ENCODE results near the gene WDR88.
A peak's percentile ranks its signal among the peaks of the same experiment; 100 is the strongest.
"Not testable (repeated sequence)": the region's sequence is repeated elsewhere in the genome, so short reads cannot be mapped to it uniquely, and the experiment has no call there.

WDR88 gene

DNA sequence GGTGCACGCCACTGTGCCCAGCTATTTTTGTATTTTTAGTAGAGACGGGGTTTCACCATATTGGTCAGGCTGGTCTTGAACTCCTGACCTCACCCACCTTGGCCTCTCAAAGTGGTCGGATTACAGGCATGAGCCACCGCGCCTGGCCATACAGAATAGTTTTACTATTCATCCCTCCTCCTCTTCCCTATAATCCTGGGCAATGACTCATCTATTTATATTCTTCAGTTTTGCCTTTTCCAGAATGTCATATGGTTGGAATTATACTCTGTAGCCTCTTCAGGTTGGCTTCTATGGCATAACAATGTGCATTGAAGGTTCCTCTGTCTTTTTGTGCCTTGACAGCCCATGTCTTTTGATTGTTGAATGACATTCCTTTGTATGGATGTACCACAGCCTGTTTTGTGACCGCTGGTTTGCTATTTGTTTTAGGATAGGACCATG is 40.0 kb downstream of the WDR88 start:
- no peak for DNase-seq

DNA sequence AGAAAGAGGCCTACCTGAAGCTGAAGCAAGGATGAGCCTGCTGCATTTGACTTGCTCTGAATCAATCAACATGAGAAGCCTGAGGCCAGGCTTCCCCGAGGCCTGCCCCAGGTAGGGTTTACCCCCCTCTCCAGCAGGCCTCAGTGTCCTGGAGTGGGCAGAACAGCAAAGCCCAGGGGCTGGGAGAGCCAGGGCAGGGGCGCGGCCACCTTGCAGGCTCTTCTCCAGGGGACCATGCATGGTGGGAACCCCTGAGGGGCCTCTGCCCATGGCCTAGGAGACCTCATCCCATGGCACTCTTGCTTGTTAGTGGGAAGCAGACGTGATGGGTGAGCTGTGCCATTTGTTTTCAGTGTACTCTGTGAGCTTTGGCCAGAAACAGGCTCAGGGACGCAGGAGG is 42.3 kb downstream of the WDR88 start:
- DNase-seq: no peak

DNA sequence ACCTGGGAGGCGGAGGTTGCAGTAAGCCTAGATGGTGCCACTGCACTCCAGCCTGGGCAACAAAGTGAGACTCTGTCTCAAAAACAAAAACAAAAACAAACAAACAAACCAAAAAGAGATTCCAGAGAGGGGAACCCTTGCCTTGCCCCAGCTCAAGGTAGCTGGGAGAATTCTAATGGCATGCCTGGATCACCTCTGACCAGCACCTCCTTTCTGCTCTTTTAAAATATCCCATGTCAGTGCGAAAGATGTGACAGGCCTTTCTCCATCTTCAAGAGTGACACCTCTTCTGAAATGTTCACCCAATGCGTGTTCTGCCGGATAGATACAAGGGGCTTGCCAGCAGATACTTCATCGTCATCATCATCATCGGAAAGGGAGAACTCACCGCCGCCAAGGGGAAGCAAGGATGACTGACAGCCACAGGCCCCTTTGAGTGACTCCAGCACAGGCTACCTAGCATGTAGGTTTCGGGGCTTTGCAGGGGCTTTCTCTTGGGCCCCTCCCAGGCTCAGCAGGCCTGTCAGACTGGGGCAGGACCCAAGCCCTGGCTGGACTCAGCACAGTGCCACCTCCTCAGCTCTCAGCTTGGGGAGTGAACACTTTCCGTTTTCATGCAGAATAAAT is 43.4 kb downstream of the WDR88 start:
- no peak for DNase-seq

DNA sequence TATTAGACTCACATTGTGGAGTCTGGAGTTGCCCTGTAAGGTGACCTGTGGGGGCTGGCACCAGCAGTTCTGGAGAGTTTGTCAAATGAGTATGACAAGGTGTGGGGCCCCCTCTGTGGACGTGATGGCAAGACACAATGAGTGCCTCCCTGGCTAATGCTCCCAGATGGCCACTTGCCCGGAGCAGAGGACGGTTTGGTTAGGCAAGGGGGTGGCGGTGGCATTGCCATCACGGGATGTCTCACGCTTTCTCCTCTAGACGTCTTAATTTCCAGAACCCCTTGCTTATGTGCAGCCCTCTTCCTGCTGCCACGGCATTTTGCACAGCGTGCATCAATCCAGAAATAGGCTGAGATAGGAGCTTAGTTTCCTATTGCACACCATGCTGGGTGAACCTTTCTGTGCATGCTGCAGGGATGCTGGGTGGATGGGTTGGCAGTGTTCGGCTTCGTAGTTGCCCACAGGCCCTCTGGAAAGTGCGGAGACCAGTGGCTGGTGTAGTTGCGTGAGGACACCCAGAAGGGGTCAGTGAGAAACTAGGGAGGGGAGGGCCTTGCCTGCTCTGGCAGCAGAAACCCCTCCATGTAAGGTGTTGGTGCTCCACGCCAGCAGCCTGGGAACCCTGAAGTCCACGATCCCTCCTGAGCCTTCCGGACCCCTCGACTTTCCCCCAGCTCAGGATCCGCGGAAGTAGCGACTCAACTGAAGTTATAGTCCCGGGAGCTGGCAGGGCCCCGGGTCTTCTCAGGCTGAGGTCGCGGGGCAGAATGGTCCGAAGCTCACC is 44.2 kb downstream of the WDR88 start:
- DNase-seq: peak in 1 of 3 donors; percentile 27

DNA sequence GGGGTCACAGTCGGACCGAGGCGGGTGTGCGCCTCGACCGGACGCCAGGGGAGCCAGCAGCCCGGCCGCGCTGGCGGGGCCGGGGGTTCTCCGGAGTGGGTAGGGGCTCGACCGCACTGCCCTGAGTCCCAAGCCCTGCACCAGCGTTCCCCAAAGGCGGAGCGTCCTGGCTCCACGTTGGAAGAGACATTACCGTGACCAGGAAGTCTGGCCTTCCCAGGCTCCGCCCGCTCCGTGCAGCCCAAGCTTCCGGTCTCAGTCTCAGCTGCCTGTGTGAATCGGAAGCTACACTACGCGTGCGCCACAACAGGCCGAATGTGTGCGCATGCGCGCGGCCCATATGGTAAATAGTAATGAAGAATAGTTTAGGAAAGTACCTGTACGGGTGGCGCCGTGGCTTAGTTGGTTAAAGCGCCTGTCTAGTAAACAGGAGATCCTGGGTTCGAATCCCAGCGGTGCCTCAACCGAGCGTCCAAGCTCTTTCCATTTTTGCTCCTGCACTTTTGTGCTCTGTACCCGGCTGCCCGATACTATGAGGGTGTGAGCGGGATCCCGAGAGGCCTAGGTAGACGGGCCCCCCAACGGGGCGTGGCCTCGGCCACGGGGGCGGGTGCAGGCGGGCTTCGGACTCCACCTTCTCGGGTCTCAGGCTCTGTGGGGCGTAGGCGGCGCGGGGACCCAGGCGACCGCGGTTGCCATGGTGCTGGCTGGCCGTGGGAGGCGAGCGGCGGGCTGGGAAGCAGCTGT is 44.9 kb downstream of the WDR88 start:
- peak; percentile 98 for DNase-seq

DNA sequence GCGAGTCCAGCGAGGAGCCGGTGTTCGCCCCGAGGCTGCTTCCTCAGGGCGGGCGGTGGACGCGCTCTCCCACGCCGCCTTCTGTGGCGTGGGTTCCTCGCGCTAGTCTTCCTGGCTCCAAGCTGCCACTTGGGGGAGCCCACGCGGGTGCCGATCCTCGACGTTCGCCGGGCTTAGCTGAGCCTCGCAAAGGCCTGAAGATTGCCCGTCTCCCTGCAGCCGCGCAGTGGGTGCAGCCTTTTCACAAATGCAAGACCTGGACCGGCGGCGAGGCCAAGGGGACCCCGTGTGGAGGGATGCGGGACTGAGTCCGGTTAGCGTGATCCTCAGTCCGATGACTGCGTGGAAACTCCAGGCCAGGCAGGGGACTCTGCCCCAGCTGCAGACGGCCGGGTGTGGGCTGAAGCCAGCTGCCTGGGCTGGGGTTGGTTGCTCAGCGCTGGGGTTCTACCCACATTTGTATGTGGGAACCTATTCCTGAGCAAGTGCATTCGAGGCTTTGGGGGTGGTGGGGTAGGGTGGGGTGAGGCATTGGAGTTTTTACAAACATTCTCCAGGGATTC is 45.6 kb downstream of the WDR88 start:
- peak; percentile 95 to 98 (median 97) for DNase-seq

DNA sequence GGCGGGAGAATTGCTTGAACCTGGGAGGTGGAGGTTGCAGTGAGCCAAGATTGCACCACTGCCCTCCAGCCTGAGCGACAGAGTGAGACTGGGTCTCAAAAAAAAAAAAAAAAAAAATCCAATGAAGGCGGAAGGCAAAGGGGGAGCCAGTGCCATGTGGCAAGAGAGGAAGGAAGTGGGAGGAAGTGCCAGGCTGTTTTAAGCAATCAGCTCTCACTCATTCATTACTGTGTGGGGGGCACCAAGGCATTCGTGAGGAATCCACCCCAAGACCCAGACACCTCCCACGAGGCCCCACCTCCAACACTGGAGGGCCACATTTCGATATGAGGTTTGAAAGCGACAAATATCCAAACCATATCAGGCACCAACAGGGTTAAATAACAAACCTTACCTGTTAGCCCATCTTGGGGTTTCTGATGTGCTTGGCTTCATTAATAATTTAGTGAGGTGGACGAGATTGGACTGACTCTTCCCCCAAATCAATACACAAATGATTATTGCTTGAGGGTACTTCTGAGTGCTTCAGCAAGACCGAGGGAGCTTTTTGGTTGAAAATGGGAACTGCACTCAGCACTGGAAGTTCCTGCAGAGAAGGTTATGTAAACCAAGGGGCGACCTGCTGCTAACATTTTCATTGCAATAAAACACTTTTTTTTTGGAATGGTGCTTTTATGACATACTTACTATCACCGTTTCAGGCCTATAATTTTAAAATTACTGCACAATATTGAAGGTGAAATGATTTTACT is 54.7 kb downstream of the WDR88 start:
- peak; percentile 67 to 72 (median 68) for DNase-seq

DNA sequence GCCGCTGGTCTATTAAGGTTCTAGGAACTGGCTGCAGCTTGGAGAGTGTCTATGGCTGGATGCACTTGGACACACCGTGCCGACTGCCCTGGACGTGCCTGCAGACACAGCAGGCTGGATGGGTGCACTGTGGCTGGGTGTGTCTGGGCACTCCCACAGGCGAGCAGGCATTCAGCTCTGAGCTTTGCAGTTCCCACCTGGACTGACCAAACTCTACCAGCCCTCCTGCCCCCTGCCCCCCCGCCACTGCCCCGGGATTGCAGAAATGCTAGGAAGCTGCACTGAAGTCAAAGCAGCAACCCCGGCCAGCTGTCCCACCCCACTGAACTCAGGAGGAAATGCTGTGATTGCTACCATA is 55.2 kb downstream of the WDR88 start:
- DNase-seq: no peak

DNA sequence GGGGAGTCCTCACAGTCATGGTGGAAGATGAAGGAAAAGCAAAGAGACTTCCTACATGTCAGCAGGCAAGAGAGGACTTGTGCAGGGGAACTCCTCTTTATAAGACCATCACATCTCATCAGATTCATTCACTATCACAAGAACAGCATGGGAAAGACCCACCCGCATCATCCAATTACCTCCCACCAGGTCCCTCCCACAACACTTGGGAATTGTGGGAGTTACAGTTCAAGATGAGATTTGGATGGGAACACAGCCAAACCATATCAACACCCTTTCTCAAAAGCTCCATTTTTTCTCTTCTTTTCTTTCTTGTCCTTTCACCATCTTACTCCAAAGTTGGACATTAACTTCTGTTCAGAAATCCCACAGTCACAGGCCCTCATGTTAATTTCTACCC is 57.5 kb downstream of the WDR88 start:
- DNase-seq: no peak

DNA sequence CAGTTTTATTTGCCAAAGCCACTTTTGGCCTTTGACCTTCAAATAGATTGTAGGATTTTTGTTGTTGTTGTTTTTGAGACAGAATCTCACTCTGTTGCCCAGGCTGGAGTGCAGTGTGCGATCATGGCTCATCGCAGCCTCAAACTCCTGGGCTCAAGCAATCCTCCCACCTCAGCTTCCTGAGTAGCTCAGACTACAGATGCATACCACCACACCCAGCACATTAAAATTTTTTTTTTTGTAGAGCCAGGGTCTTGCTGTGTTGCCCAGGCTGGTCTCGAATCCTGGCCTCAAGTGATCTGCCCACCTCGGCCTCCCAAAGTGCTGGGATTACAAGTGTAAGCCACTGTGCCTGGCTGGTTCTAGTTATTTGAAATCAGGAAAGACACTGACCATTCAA is 59.2 kb downstream of the WDR88 start:
- DNase-seq: not testable (repeated sequence)

DNA sequence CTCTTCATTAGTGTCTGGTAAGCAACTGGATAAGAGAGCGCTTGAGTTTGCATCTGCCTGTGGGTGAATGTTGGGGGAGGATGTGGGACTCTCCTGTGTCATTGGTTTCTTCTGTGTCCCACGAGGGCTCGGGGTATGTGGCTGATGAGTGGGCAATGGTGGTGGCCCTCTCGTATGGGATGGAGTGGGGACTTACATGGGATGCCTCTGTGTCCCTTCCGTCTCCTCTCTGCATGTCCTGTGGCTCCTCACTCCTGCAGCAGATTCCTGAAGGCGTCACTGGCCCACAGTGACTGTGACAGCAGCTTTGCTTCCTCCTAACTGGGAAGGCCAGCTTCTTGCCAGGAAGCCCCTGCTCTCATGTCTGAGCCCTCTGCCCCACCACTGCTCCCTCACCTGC is 59.6 kb downstream of the WDR88 start:
- no peak for DNase-seq

DNA sequence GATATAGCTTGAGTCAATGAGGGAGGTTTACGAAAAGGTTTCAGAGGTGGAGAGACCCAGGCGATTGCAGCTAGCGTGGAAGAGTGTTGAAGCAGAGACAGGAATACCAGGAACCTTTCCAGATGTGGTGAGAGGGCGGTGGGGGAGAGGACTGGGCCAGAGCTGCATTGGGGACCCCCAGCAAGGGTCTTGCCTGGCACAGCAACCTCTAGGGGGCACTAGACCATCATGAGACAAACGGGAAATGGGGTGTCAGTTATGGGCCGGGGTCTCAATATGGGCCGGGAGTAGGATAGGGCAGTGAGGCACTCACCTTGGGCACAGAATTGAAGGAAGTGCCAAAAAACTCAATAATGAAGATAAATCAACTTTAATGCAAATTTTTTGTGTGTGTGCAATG is 60.1 kb downstream of the WDR88 start:
- DNase-seq: no peak

DNA sequence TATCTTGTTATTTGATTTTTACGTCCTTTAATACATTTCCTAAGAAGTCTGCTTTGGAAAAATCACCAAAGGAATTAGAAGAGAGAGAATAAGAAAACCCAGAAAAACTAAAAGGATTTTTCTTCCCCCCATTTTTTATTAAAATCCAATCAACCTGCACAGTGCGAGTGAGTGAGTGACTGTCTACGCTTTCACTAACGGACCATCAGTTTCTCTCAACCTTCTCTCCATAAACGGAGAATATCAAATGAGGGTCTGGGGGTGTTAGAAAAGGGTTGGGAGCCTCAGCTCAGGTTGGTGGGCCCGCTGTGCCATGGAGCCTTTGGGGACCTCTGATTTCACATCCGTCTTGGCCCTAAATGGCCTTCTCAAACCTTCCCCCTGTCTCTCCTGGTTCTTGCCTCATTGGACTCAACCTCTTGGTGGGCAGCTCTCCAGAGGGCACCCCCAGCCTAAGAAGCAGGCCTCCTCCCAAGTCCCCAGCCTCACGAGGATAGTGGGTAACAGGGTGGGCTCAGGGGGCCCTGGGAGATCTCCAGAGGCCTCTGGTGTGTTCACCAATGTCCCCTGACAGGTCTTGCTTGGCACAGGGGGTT is 61.5 kb downstream of the WDR88 start:
- DNase-seq: no peak

DNA sequence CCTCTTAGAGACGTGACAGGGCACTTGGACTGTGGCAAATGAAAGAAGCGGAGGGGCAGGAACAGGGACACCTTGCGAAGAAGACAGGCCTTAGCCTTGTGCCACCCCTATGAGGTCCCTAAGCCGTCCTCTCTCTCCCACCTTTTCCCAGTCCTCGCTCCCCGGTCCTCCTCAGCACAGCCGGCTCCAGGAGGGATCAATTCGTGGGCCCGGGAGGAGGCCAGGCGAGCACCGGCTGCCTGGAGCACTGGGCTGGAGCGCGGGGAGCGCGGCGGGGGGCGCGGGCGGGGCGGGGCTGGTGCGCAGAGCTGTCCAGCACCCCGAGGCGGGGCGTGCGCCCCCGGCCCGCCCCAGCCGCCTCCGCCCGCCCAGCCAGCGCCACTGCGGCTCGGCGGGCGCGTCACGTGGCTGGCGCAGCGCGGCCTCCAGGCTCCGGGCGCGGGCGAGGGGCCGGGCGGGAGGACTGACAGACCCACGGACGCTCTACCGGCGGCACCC is 62.0 kb downstream of the WDR88 start, which contains the start of gene LRP3:
Gene LRP3, plus strand, starts transcription at position 466 of the 498 bp plus-strand sequence. CDS start 456 bp downstream, outside the sequence.
- DNase-seq: peak in 2 of 3 donors; percentile 53 to 65

DNA sequence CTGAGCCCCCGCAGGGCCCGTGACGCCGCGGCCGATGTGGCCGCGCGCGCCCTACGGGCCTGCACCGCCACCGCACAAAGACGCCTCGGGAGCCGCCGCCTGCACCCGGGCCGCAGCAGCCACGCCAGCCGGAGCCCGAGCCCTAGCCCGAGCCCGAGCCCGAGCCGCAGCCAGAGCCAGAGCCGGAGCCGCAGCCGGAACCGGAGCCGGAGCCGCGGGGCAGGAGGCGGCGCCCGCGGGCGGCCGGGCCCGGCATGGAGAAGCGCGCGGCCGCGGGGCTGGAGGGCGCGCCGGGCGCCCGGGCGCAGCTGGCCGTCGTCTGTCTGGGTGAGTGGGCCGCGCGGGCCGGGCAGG is 62.6 kb downstream of the WDR88 start:
- peak; percentile 24 to 70 (median 47) for DNase-seq

DNA sequence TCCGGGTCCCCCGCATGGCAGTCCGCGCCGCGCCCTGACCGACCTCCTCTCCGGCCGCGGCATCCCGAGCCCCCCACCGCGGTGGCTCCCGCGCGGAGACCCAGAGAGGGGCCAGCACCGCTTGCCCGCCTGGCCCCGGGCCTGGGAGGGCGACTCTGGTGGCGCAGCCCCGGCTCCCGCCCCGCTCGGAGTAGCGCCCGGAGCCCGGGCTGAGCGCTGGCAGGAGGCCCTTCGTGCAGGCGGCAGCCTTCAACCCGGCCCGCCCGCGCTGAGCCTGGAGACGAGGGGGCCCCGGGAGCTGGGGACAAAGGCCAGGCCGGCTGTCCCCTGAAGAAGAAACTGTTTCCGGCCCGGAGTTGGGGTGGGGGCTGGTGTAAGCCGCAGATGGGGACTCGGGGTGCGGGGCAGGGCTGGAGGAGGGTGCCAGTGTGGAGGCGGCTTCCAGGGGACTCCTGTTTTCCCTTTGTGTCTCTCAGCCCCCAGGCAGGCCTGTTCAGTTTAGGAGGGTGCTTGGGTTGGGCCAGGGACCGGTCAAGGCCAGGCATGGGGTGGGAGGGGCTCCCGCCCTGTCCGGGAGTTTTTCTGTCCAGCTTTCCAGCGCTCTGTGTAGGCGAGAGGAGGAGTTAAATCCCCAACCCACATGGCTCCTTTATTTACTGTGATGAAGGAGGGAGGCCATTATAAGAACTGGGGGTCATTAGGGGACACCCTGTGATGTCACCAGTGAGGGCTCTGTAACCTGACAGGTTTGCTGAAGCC is 63.2 kb downstream of the WDR88 start:
- DNase-seq: peak; percentile 55 to 67 (median 56)

DNA sequence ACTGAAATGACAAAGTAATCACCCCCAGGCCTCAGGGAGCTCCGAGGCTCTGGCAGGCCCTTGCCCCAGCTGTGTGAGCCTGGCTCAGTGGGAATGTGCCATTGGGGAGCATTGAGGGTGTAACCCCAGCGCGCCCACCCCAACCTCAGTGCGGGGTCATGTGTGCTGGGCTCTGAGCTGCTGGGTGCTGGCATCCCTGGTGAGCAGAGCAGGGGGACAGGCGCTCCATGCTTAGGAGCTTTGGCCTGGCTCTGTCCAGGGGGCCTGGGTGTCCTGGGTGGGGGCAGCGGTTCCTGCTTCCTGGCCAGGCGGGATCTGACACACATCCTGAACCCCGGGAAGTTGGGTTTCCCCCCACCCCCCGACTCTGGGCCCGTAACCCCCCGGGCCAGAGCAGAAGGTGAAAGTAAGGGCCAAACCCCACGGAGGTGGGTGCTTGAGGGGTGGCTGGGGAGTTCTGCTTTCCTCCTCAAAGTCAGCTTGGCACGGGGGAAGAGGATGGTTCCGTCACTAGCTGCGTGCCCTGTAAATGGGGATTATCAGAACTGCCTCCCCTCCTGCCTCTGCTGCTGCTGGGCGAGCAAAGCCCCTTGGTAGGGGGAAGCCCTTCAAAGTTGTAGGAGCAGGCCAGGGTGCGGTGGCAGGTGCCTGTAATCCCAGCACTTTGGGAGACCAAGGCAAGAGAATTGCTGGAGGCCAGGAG is 63.9 kb downstream of the WDR88 start:
- DNase-seq: no peak

DNA sequence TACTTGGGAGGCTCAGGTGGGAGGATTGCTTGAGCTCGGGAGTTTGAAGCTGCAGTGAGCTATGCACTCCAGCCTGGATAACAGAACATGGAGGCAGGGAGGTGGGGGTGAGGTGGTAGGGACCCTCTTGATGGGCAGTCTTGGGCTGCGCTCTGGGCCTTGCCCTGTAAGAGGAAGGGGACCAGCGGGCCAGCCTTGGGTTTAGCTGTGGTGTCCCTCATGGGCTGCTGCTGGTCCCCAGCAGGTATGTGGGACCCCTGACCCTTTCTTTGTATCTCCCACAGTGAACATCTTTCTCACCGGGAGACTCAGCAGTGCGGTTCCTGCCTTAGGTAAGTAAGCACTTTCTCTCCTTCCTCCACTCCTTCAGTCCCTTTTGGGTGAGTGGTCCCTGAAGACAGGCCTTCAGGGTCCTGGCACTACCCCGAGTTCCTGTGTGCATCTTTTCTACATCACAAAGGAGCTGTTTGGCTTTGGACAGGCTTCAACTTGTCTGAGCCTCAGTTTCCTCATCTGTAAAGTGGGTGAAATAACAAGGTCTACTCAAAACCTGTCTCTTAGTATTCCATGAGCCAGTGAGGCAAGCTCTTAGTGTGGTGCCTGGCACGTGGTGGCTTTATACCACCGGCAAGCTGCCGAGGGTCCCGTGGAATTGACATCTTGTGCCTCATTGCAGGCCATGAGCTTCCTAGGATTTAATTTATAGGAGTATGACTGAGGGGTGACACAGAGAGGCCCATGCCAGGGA is 64.7 kb downstream of the WDR88 start:
- DNase-seq: no peak

DNA sequence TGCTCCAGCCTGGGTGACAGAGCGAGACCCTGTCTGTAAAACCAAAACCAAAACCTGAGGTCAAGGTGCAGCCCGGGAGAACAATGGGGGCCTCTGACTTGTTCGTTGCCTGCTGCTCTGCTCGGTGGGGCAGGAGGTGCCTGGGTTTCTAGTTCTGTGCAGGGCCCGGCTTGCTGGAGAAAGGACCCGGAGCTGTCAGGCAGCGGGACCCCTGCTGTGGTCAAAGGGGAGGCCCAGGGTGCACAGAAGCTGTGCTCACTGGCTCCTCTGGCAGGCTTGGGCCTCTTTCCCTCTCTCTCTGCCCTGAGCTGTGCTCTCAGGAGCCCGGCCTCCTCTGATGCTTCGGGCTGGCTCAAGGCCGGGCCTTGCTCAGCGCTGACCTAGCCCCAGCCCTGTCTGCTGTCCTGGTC is 65.7 kb downstream of the WDR88 start:
- DNase-seq: no peak

DNA sequence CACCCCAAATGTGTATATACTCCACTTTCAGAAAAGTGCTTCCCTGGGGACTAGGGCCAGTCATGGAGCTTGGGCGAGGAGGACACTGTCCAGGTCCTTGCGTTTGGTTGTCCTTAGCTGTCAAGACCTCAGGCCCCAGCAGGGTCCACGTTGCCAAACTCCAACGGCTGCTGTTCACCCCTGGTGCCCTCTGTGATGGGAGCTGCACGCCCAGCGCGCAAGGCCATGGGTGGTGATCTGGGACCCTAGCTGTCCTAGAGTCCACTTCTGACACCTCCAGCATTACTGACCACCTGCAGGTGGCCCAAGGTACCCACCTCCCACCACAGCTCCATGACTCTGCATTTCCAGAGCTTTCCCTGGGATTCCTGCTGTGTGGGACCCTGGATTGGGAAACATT is 66.3 kb downstream of the WDR88 start:
- no peak for DNase-seq
